ENCODE measurements around the gene DUOXA2. TPM values are rescaled to one million over a fixed set of nuclear protein-coding genes. Genes with fewer than 3 reads are reported as not detected.

DUOXA2 gene
- total and polyA plus RNA-seq, 2 of the 4 experiments (the other 2 are of a cell fraction), result not detected

DNA sequence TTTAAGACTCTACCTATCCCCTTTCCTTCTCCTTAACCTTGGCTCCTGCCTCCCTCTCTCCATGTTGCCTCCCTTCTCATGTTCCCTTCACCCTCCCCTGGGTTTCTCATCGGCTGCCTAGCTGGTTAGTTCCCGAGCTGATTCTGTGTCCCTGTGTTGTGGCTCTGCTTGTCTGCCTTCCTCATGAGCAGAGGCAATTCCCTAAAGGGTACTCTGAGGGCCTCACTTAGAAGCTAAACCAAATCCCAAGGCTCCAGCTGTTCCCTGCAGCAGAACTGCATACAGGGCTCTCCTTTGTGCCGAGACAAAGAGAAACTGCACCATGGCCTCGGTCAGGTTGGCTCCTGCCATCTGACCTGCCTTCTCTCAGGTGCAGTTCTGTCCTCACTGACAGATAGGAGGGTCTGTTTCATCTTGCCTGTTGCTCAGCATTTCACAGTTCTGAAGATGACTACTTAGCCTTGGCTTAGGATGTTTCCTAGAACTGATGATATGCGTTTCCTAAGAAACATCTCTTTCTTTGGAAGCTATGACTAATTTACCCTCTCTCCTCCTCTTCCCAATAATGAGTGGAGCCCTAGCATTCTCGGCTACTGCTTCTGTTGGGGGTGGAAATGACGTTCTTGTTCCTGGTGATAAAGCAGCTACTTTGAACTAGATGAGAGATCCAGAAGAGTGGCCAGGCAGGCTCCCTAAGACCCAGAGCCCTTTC is 42.8 kb downstream of the DUOXA2 start:
- Histone ChIP-seq H3K4ac (ENCODE audit: low read depth, low read length) (no peak overlapping the region; the same call in 1 of the 2 replicates), H3K4me3 (ENCODE audit: insufficient read depth, low read depth, low read length) (no peak overlapping the region), H2AK5ac (ENCODE audit: low read depth, low read length) (no peak overlapping the region), H3K9ac (ENCODE audit: low read depth, low read length) (no peak overlapping the region), H2AFZ (replicated peaks; ENCODE audit: low read length, poor library complexity) (no peak overlapping the region), H3K14ac (replicated peaks; ENCODE audit: low read depth, low read length) (no peak overlapping the region), H2AK9ac (replicated peaks; ENCODE audit: low read depth, low read length, poor library complexity) (no peak overlapping the region), H3K27ac (ENCODE audit: insufficient read depth, low read length) (no peak overlapping the region), H4K5ac (ENCODE audit: low read depth, low read length) (no peak overlapping the region), H3K9me1 (ENCODE audit: insufficient read depth, low read length) (peaks cover 12% of the 10 kb centered on the region), H4K91ac (ENCODE audit: insufficient read depth, low read depth, low read length) (no peak overlapping the region), H2BK20ac (ENCODE audit: low read depth, low read length) (no peak overlapping the region), H2BK5ac (ENCODE audit: low read depth, low read length, poor library complexity, severe bottlenecking) (no peak overlapping the region), H3K9me3 (ENCODE audit: control insufficient read depth, insufficient read depth, low read length) (no peaks in the 10 kb centered on the region), H3K23ac (ENCODE audit: low read depth, low read length) (no peak overlapping the region), H4K20me1 (ENCODE audit: insufficient read depth, low read length) (no peaks in the 10 kb centered on the region), H3K18ac (ENCODE audit: low read depth, low read length) (no peak overlapping the region), H3K36me3 (ENCODE audit: control insufficient read depth, insufficient read depth, low read length) (no peaks in the 10 kb centered on the region), H3K56ac (ENCODE audit: extremely low read depth, insufficient read depth, low read length) (no peak overlapping the region), H4K8ac (ENCODE audit: low read depth in 2 of 2, low read length in 2 of 2) (no peak overlapping the region), H3K79me1 (ENCODE audit: low read depth in 1 of 2, low read length in 2 of 2) (no peaks in the 10 kb centered on the region), H3K4me2 (ENCODE audit: low read depth, low read length) (no peak overlapping the region), H2BK120ac (ENCODE audit: low read depth, low read length) (no peak overlapping the region), H2BK15ac (ENCODE audit: low read depth, low read length) (no peak overlapping the region), H3K27me3 (ENCODE audit: control insufficient read depth, insufficient read depth, low read length) (no peaks in the 10 kb centered on the region), H3K4me1 (ENCODE audit: control insufficient read depth, insufficient read depth, low read length) (peaks cover 8% of the 10 kb centered on the region; the same call in 1 of the 2 replicates)
- no peak for TF ChIP-seq MAZ (IDR thresholded peaks at IDR 0.05; ENCODE audit: borderline replicate concordance, low read depth, low read length)
- no peak for TF ChIP-seq MXI1 (IDR thresholded peaks at IDR 0.05; ENCODE audit: borderline replicate concordance, low read depth, low read length)
- TF ChIP-seq, protein P1, sequence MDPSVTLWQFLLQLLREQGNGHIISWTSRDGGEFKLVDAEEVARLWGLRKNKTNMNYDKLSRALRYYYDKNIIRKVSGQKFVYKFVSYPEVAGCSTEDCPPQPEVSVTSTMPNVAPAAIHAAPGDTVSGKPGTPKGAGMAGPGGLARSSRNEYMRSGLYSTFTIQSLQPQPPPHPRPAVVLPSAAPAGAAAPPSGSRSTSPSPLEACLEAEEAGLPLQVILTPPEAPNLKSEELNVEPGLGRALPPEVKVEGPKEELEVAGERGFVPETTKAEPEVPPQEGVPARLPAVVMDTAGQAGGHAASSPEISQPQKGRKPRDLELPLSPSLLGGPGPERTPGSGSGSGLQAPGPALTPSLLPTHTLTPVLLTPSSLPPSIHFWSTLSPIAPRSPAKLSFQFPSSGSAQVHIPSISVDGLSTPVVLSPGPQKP (IDR thresholded peaks at IDR 0.05; ENCODE audit: borderline replicate concordance, low read depth, low read length), result no peak
- no peak for TF ChIP-seq CEBPB (IDR thresholded peaks at IDR 0.05; ENCODE audit: low read depth, low read length)
- no peak for TF ChIP-seq POLR2A (IDR thresholded peaks at IDR 0.05; ENCODE audit: low read depth, low read length)
- TF ChIP-seq RFX5 (IDR thresholded peaks at IDR 0.05; ENCODE audit: low read depth, low read length), result no peak
- TF ChIP-seq NFE2L2 (IDR thresholded peaks at IDR 0.05; ENCODE audit: low read depth, low read length), result no peak
- TF ChIP-seq, protein P2, sequence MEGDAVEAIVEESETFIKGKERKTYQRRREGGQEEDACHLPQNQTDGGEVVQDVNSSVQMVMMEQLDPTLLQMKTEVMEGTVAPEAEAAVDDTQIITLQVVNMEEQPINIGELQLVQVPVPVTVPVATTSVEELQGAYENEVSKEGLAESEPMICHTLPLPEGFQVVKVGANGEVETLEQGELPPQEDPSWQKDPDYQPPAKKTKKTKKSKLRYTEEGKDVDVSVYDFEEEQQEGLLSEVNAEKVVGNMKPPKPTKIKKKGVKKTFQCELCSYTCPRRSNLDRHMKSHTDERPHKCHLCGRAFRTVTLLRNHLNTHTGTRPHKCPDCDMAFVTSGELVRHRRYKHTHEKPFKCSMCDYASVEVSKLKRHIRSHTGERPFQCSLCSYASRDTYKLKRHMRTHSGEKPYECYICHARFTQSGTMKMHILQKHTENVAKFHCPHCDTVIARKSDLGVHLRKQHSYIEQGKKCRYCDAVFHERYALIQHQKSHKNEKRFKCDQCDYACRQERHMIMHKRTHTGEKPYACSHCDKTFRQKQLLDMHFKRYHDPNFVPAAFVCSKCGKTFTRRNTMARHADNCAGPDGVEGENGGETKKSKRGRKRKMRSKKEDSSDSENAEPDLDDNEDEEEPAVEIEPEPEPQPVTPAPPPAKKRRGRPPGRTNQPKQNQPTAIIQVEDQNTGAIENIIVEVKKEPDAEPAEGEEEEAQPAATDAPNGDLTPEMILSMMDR (conservative IDR thresholded peaks at IDR 0.05; ENCODE audit: low read depth, low read length), result no peak
- no peak for TF ChIP-seq MAFK (IDR thresholded peaks at IDR 0.05; ENCODE audit: low read depth, low read length)
- no peak for TF ChIP-seq RAD21 (IDR thresholded peaks at IDR 0.05; ENCODE audit: low read length)
- no peak for TF ChIP-seq BHLHE40 (IDR thresholded peaks at IDR 0.05; ENCODE audit: low read depth, low read length)
- TF ChIP-seq, protein P3, sequence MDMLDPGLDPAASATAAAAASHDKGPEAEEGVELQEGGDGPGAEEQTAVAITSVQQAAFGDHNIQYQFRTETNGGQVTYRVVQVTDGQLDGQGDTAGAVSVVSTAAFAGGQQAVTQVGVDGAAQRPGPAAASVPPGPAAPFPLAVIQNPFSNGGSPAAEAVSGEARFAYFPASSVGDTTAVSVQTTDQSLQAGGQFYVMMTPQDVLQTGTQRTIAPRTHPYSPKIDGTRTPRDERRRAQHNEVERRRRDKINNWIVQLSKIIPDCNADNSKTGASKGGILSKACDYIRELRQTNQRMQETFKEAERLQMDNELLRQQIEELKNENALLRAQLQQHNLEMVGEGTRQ (IDR thresholded peaks at IDR 0.05; ENCODE audit: low read depth, low read length), result no peak
- no peak for TF ChIP-seq CHD1 (IDR thresholded peaks at IDR 0.05; ENCODE audit: low read depth, low read length)
- no peak for TF ChIP-seq SMC3 (IDR thresholded peaks at IDR 0.05; ENCODE audit: low read depth, low read length)
- in situ Hi-C loops (cut with MboI; ENCODE audit: low sequenced_read_pairs) (no loop called here), dilution Hi-C loops (cut with HindIII; ENCODE audit: low sequenced_read_pairs, unreplicated experiment) (no loop called here), intact Hi-C loops (cut with micrococcal nuclease) (no loop called here)
- DNase-seq, result peak; percentile 78
- POLR2A ChIA-PET (ENCODE audit: unreplicated experiment), result no interaction called here
- peak; percentile 58 for ATAC-seq (ENCODE audit: low read depth)
- CTCF ChIA-PET, result interaction anchor here (0.5 to 1.5 kb wide), 3 partner anchors 39 to 389 kb away, joined by 3 to 4 read pairs (median 4); no protein-coding TSS in a partner anchor
- WGBS, 2 experiments (ENCODE audit: extremely low coverage in 2 of 2, insufficient read length in 1 of 2), result 76% methylated on average over 4 of the region's 7 CpGs; no CpG with 5 or more reads in 1 of the 2 experiments
- BruUV-seq (replicated peaks), result no TSS peak
